HepG2 (cell line): ENCODE measurements around the gene ITGAE. TPM values are rescaled to one million over a fixed set of nuclear protein-coding genes. Genes with fewer than 3 reads are reported as not detected.

Experiments used
- ATAC-seq: fragments of 200-7000 bp; cut with Tn5 transposase; 3 replicates; pipeline ENCODE4 v1.9.1; 2020; ENCODE audit warnings: mild to moderate bottlenecking, moderate library complexity
- BruUV-seq: library from RNA; stranded (reverse); fragments of 400-500 nt; replicated peaks from 2 replicates; lab custom pipeline; 2021; lab: Mats Ljungman, UMichigan
- CTCF ChIA-PET: fragments of 300-600 bp; formaldehyde crosslinking; extraction: SDS; loops from one replicate; lab custom pipeline; 2021; ENCODE audit warnings: low total read pairs, inconsistent platforms, low intra/inter-chr PET ratio; lab: Yijun Ruan, JAX
- POLR2A ChIA-PET: fragments of 350-600 bp; sonication (Branson Sonifier 250); formaldehyde crosslinking; loops from one replicate; lab custom pipeline; 2020; ENCODE audit warnings: antibody characterized with exemption, inconsistent platforms; lab: Yijun Ruan, JAX
- DNase-seq: peaks from one replicate; pipeline ENCODE4 v3.0.0-alpha.2; 2015; ENCODE audit warnings: low spot score
- FAIRE-seq: peaks from 3 replicates; lab custom pipeline; 2011; peaks lifted over from hg19 to GRCh38; lab: Jason Lieb, UNC
- H2AFZ ChIP-seq: one replicate; pipeline ENCODE4 v1.6.1; 2011; ENCODE audit warnings: low read length, inconsistent platforms
- H3K27ac ChIP-seq: fragments of 300-600 bp; 3 replicates; pipeline ENCODE4 v1.8.0; 2011; ENCODE audit warnings: mixed run types, mild to moderate bottlenecking, mixed read lengths, low read length, inconsistent platforms; ENCODE audit not compliant: insufficient read depth; ENCODE audit errors: extremely low read length
- H3K27me3 ChIP-seq, 2 experiments: fragments of 200-600 bp in 1 of 2; 2 replicates in 1 of 2; 3 replicates in 1 of 2; pipeline versions ENCODE4 v1.6.0 to v1.8.0; 2011; ENCODE audit warnings: low read length in 2 of 2, mild to moderate bottlenecking in 2 of 2, moderate library complexity in 2 of 2, inconsistent platforms in 1 of 2; ENCODE audit not compliant: insufficient read depth in 2 of 2, control insufficient read depth in 1 of 2
- H3K36me3 ChIP-seq, 2 experiments: fragments of 200-600 bp in 1 of 2; replicated peaks in 1 of 2; 2 replicates in 1 of 2; 3 replicates in 1 of 2; pipeline versions ENCODE4 v1.5.1 to v1.8.0; 2011; ENCODE audit warnings: low read length in 2 of 2, inconsistent platforms in 1 of 2; ENCODE audit not compliant: insufficient read depth in 2 of 2, control insufficient read depth in 1 of 2
- H3K4me1 ChIP-seq: 2 replicates; pipeline ENCODE4 v1.5.1; 2012; ENCODE audit warnings: low read length, inconsistent platforms; ENCODE audit not compliant: insufficient read depth
- H3K4me2 ChIP-seq: 2 replicates; pipeline ENCODE4 v1.6.0; 2011; ENCODE audit warnings: low read depth, low read length, inconsistent platforms
- H3K4me3 ChIP-seq, 3 experiments: fragments of 200-600 bp in 1 of 3; sonication (generic), shearing (Covaris generic) in 1 of 3; replicated peaks in 1 of 3; 2 replicates each; pipeline ENCODE4 v1.5.1; 2011 to 2016; ENCODE audit warnings: low read length in 3 of 3, inconsistent platforms in 2 of 3, low read depth in 2 of 3, mild to moderate bottlenecking in 2 of 3, control low read depth in 1 of 3, mixed read lengths in 1 of 3; ENCODE audit not compliant: insufficient read depth in 1 of 3
- H3K79me2 ChIP-seq: one replicate; pipeline ENCODE4 v1.6.1; 2011; ENCODE audit warnings: low read length, inconsistent platforms; ENCODE audit not compliant: insufficient read depth
- H3K9ac ChIP-seq: 2 replicates; pipeline ENCODE4 v1.6.0; 2011; ENCODE audit warnings: mild to moderate bottlenecking, low read depth, low read length, inconsistent platforms; ENCODE audit not compliant: insufficient read depth
- H3K9me3 ChIP-seq: 2 replicates; pipeline ENCODE4 v1.5.1; 2012; ENCODE audit warnings: mild to moderate bottlenecking, low read length
- H4K20me1 ChIP-seq: 2 replicates; pipeline ENCODE4 v1.6.0; 2011; ENCODE audit warnings: inconsistent platforms, mild to moderate bottlenecking, low read length, moderate library complexity; ENCODE audit not compliant: insufficient read depth
- BRD4 ChIP-seq: sonication (generic); formaldehyde crosslinking; IDR thresholded peaks from 2 replicates; pipeline ENCODE4 v1.4.0; 2020; ENCODE audit warnings: missing genetic modification reagents
- FOXA3 ChIP-seq: IDR thresholded peaks from 2 replicates; pipeline ENCODE4 v1.6.1; 2016; ENCODE audit warnings: missing genetic modification reagents, missing compliant biosample characterization
- MIXL1 ChIP-seq: IDR thresholded peaks from 2 replicates; pipeline ENCODE4 v1.6.1; 2016
- ZNF441 ChIP-seq: sonication (generic); formaldehyde crosslinking; IDR thresholded peaks from 2 replicates; pipeline ENCODE4 v1.7.0; 2021; ENCODE audit warnings: missing genetic modification reagents, borderline replicate concordance
- ZNF577 ChIP-seq: sonication (generic); formaldehyde crosslinking; IDR thresholded peaks from 2 replicates; pipeline ENCODE4 v1.4.0; 2020; ENCODE audit warnings: mild to moderate bottlenecking, low read depth, missing genetic modification reagents, borderline replicate concordance
- WGBS: methylation state at CpG from one replicate; pipeline ENCODE4 v1.1.6; 2017; ENCODE audit warnings: low lambda C conversion rate; 5-methylcytosine and 5-hydroxymethylcytosine counted together
- in situ Hi-C: cut with HindIII; loops from 2 replicates; pipeline ENCODE4 v1.10.0; 2017; ENCODE audit warnings: low pct_unique_long_range_greater_than_20kb; ENCODE audit not compliant: extremely low pct_ligation_motif_present
- intact Hi-C: fragments of 100-400 bp; cut with micrococcal nuclease; formaldehyde crosslinking; loops from one replicate; pipeline ENCODE4 v1.10.0; 2022; ENCODE audit not compliant: unreplicated experiment
- polyA plus RNA-seq, 8 experiments: library from polyadenylated mRNA; depleted of rRNA in 3 of 8; stranded (reverse) in 7 of 8; unstranded in 1 of 8; fragments of >200 nt; fragmentation: Illumina TruSeq in 4 of 8; extraction: Trizol in 4 of 8; gene quantifications; 2 replicates each; pipeline versions ENCODE4 v1.2.1 to v1.2.3, GENCODE V29; 2011 to 2016; ENCODE audit warnings: low read depth in 4 of 8, missing spikeins in 1 of 8, mixed read lengths in 1 of 8; ENCODE audit not compliant: insufficient read depth in 1 of 8
- total RNA-seq, 5 experiments: library from RNA; depleted of rRNA; stranded (reverse); fragments of >200 nt; fragmentation: Illumina TruSeq; extraction: Trizol; gene quantifications; 2 replicates each; pipeline ENCODE4 v1.2.3, GENCODE V29; 2016; ENCODE audit warnings: low read depth in 1 of 5
- TF ChIP-seq, protein P1 (sequence below): sonication (generic); formaldehyde crosslinking; IDR thresholded peaks from 2 replicates; pipeline ENCODE4 v1.8.1; 2023; ENCODE audit warnings: missing genetic modification reagents, inconsistent platforms, borderline replicate concordance
- TF ChIP-seq, protein P2 (sequence below), 2 experiments: sonication (generic) in 1 of 2; formaldehyde crosslinking in 1 of 2; IDR thresholded peaks; 2 replicates each; pipeline versions ENCODE4 v1.6.1 to v1.9.0; 2014 to 2022; ENCODE audit warnings: antibody characterized with exemption in 1 of 2, borderline replicate concordance in 1 of 2, inconsistent platforms in 1 of 2, low read depth in 1 of 2, missing genetic modification reagents in 1 of 2
- TF ChIP-seq, protein P3 (sequence below): sonication (generic); formaldehyde crosslinking; IDR thresholded peaks from 2 replicates; pipeline ENCODE4 v1.4.0; 2020; ENCODE audit warnings: missing genetic modification reagents, borderline replicate concordance
- TF ChIP-seq, protein P4 (sequence below): IDR thresholded peaks from 2 replicates; pipeline ENCODE4 v1.6.1; 2016; ENCODE audit warnings: low read depth

ITGAE gene
- total and polyA plus RNA-seq, 2 of the 13 experiments (the other 11 are each of a cell fraction or from before 2014, with no cell fraction given), result 42.3 to 49.0 TPM

DNA sequence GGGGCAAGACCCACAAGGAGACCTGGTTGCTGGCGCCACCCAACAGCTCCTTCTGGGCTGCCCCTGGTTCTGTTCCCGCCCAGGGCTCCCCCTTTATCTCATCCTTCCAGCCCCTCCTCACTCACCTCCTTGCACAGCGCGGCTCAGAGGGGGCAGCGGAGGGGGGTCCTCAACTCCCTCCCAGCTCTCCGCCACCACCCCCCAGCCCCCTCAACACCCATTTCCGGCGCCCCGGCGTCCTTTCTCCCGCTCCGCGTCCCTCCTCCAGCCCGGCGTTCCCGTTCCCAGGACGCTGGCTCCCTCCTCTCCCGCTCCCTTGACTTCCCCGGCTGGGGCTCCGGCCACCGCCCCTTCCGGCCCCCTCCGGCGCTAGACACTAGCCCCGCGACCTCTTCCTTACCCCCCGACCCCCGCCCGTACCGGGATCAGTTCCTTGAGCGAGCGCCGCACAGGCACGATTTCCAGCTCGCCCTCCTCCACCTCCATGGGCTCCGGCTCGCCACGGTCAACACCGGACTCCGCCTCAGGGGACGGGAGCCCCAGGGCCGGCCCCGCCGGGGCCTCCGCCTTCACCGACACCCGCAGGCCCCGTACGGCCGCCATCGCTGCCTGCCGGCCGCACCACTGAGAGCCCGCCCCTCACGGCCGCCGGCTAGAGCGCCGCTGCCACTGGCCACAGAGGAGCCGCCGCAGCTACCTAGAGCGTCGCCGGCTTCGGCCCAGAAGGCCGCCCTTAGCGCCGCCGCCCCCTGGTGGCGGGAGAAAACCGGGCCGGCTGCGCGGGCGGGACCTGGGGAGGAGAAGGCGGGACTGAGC, 44.8 kb upstream of the ITGAE start, which contains the start of gene NCBP3:
TSS of gene NCBP3 (minus strand) at position 626 of the 816 bp plus-strand sequence. CDS start at position 603, 23 bp downstream.
- Histone ChIP-seq H3K9me3 (no peaks in the 10 kb centered on the region), H2AFZ (peak within 1 kb of the TSS; percentile 87), H3K36me3 (peaks cover 0 to 22% of the 10 kb centered on the region in 2 experiments; a peak in 2 of 5 replicates), H3K4me1 (peaks cover 49% of the 10 kb centered on the region), H3K9ac (peak within 1 kb of the TSS; percentile 96), H3K27ac (peak within 1 kb of the TSS; percentile 80), H3K4me3 (peak within 1 kb of the TSS; percentile 97 to 98 (median 98)), H3K4me2 (peak within 1 kb of the TSS; percentile 93), H4K20me1 (peaks cover 3% of the 10 kb centered on the region; the same call in 1 of the 2 replicates), H3K27me3 (no peaks in the 10 kb centered on the region; a peak in 1 of 5 replicates), H3K79me2 (peaks cover 25% of the 10 kb centered on the region)
- intact Hi-C loops (loop anchor here (5.0 kb wide), 1 partner anchor 61 kb away; no protein-coding TSS in a partner anchor), in situ Hi-C loops (no loop called here)
- FAIRE-seq (no peak), DNase-seq (peak; percentile 81), ATAC-seq (peak; percentile 98)
- CTCF ChIA-PET, result interaction anchor here (0.7 to 1.0 kb wide), 3 partner anchors 62 to 109 kb away, joined by 3 read pairs; no protein-coding TSS in a partner anchor
- 1% methylated on average over 42 of the region's 76 CpGs for WGBS
- no TSS peak for BruUV-seq
- POLR2A ChIA-PET, result interaction anchor here (0.5 to 2.3 kb wide), 18 partner anchors 11 to 298 kb away, joined by 3 to 12 read pairs (median 5); partner anchors contain the start of genes CAMKK1, EMC6, HASPIN and TAX1BP3
- TF ChIP-seq, protein P1, sequence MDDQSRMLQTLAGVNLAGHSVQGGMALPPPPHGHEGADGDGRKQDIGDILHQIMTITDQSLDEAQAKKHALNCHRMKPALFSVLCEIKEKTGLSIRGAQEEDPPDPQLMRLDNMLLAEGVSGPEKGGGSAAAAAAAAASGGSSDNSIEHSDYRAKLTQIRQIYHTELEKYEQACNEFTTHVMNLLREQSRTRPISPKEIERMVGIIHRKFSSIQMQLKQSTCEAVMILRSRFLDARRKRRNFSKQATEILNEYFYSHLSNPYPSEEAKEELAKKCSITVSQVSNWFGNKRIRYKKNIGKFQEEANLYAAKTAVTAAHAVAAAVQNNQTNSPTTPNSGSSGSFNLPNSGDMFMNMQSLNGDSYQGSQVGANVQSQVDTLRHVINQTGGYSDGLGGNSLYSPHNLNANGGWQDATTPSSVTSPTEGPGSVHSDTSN (CRISPR knock-in tag), result no peak
- peak; percentile 77 for TF ChIP-seq MIXL1 (CRISPR knock-in tag)
- TF ChIP-seq, protein P2, sequence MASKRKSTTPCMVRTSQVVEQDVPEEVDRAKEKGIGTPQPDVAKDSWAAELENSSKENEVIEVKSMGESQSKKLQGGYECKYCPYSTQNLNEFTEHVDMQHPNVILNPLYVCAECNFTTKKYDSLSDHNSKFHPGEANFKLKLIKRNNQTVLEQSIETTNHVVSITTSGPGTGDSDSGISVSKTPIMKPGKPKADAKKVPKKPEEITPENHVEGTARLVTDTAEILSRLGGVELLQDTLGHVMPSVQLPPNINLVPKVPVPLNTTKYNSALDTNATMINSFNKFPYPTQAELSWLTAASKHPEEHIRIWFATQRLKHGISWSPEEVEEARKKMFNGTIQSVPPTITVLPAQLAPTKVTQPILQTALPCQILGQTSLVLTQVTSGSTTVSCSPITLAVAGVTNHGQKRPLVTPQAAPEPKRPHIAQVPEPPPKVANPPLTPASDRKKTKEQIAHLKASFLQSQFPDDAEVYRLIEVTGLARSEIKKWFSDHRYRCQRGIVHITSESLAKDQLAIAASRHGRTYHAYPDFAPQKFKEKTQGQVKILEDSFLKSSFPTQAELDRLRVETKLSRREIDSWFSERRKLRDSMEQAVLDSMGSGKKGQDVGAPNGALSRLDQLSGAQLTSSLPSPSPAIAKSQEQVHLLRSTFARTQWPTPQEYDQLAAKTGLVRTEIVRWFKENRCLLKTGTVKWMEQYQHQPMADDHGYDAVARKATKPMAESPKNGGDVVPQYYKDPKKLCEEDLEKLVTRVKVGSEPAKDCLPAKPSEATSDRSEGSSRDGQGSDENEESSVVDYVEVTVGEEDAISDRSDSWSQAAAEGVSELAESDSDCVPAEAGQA (IDR thresholded peaks at IDR 0.05; ENCODE audit: low read depth), result 0 out of 2 replicates have a peak, but pooled peaks have one; percentile 31
- TF ChIP-seq, protein P2 (CRISPR knock-in tag; IDR thresholded peaks at IDR 0.05; ENCODE audit: borderline replicate concordance), result no peak
- TF ChIP-seq, protein P3, sequence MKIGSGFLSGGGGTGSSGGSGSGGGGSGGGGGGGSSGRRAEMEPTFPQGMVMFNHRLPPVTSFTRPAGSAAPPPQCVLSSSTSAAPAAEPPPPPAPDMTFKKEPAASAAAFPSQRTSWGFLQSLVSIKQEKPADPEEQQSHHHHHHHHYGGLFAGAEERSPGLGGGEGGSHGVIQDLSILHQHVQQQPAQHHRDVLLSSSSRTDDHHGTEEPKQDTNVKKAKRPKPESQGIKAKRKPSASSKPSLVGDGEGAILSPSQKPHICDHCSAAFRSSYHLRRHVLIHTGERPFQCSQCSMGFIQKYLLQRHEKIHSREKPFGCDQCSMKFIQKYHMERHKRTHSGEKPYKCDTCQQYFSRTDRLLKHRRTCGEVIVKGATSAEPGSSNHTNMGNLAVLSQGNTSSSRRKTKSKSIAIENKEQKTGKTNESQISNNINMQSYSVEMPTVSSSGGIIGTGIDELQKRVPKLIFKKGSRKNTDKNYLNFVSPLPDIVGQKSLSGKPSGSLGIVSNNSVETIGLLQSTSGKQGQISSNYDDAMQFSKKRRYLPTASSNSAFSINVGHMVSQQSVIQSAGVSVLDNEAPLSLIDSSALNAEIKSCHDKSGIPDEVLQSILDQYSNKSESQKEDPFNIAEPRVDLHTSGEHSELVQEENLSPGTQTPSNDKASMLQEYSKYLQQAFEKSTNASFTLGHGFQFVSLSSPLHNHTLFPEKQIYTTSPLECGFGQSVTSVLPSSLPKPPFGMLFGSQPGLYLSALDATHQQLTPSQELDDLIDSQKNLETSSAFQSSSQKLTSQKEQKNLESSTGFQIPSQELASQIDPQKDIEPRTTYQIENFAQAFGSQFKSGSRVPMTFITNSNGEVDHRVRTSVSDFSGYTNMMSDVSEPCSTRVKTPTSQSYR (CRISPR knock-in tag), result no peak
- no peak for TF ChIP-seq ZNF577 (CRISPR knock-in tag)
- peak; percentile 75 for TF ChIP-seq FOXA3 (CRISPR knock-in tag)
- TF ChIP-seq ZNF441 (CRISPR knock-in tag), result peak; percentile 52; the same call in 1 of the 2 replicates
- TF ChIP-seq, protein P4, sequence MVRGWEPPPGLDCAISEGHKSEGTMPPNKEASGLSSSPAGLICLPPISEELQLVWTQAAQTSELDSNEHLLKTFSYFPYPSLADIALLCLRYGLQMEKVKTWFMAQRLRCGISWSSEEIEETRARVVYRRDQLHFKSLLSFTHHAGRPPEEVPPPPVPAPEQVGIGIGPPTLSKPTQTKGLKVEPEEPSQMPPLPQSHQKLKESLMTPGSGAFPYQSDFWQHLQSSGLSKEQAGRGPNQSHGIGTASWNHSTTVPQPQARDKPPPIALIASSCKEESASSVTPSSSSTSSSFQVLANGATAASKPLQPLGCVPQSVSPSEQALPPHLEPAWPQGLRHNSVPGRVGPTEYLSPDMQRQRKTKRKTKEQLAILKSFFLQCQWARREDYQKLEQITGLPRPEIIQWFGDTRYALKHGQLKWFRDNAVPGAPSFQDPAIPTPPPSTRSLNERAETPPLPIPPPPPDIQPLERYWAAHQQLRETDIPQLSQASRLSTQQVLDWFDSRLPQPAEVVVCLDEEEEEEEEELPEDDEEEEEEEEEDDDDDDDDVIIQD, result peak; percentile 67; the same call in 1 of the 2 replicates
- peak; percentile 39 for TF ChIP-seq BRD4 (CRISPR knock-in tag)
